HG02943 (cell line): ENCODE data around the gene THAP4.

Source experiments
- ATAC-seq: cut with Tn5 transposase; IDR thresholded peaks from one replicate; pipeline ENCODE4 v1.9.1; 2021; ENCODE audit warnings: mild to moderate bottlenecking, low read depth, moderate library complexity; ENCODE audit not compliant: unreplicated experiment

THAP4 gene

GRCh38 chr2:241553512-241553830 lies 83.5 kb downstream of the THAP4 start:
- no peak for ATAC-seq

- no peak for ATAC-seq
Observed at GRCh38 chr2:241551998-241552737, 84.8 kb downstream of the THAP4 start.

DNA sequence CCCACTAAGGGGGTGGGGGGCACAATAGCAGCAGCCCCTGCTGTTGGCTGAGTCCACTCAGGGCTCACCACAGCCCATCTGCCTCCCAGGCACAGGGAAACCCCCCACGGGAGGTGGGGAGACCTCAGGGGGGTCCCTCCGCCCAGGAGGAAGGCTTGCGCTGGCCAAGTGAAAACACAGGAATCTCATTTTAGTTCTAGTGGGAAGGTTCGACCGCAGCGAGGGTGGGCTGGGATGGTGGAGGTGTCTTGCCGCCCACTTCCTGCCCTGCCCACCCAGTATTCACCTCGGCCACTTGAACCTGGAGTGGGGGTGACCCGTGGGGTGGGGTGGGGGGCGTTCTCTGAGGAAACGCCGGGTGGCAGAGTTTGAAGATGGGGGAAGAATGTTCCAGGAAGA lies 85.4 kb downstream of the THAP4 start:
- no peak for ATAC-seq

DNA sequence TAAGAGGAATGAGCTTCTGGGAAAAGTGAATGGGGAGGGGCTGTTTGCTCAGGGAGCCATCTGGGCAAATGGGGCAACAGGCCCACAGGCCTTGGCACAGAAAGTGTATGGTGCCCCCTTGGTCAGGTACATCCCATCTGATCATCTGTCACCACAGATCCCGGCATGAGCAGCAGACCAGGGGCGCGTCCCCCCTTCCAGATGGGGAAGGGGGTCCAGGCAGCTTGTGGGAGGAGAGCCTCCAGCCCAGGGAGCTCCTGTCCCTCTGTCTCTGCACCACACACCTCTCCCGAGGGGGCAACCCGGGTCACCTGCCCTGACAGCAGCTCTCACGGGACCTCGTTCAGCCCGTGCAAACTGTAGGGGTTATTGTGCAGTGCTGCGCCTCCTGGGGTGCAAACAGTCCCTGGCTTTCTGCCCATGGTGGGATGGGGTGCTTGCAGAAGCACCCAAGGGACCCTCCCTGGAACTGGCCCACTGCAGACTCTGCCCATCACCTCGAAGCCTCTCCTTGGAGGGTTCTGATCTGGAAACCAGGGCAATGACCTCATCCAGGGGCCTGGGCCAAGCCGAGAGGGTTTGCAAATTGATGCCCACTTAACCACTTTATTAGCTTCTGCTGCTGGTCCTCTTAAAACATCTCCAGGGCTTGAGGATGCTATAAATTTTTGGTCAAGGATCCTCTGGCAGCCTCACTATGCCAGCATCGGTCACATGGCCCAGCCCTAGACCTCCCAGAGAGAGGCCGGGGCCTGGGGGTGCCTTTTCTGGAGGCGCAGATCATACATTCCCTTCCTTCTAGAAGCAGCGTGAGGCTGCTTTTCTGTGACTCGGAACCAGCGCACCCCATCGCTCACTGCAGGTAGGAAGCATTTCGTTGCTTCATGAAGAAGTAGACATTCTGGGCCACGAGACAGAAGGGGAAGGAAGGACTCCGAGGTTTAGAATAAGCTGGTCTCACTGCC lies 86.1 kb downstream of the THAP4 start:
- no peak for ATAC-seq

GRCh38 chr2:241548451-241548835 lies 88.5 kb downstream of the THAP4 start:
- no peak for ATAC-seq

GRCh38 chr2:241547781-241548450 lies 89.0 kb downstream of the THAP4 start:
- ATAC-seq: no peak

GRCh38 chr2:241546771-241547498 lies 90.0 kb downstream of the THAP4 start:
- no peak for ATAC-seq

DNA sequence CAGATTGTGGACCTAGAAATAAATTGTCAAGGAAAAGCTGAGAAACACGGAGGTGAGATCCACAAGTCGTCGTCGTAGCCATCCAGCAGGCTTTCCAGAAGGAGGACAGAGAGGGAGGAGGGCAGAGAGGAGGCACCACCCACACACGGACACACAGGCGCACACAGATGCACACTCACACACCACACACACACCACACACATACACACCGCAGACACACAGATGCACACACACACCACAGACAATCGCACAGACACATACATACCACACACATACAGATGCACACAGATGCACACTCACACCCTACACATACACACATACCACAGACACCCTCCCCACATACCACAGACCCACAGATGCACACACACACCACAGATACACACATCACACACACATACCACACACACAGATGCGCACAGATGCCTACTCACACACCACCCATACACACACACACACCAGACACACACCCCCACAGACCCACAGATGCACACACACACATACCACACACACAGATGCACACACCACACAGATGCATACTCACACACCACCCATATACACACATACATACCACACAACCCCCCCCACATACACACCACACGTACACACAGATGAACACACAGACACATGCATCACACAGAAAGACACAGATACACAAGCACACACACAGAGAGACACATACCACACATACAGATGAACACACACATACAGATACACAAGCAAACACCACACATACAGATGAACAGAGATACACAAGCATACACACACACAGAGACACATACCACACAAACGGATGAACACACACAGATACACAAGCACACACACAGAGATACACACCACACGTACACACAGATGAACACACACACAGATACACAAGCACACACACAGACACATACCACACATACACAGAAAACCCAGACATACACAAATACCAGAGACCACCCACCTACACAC lies 91.2 kb downstream of the THAP4 start:
- ATAC-seq: no peak

DNA sequence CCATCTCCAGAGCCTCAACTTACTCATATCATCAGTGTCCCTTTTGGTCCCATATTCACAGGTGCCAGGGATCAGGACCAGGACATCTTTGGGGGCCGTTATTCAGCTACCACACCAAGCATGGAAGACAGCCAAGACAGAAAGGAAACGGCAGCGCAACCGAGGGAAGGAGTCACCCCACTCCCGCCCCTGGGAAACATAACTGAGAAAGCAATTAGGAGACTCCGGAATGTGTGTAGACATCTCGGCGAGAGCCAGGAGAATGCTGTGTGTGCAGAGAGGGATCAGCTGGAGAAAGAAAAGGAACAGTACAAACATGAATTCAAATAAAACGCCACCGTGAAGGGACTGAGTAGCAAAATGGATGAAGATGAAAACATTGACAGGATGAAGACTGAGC lies 91.9 kb downstream of the THAP4 start:
- no peak for ATAC-seq

GRCh38 chr2:241542278-241542605 lies 94.7 kb downstream of the THAP4 start:
- no peak for ATAC-seq

- no peak for ATAC-seq
Observed at GRCh38 chr2:241541564-241542277, 95.2 kb downstream of the THAP4 start.

DNA sequence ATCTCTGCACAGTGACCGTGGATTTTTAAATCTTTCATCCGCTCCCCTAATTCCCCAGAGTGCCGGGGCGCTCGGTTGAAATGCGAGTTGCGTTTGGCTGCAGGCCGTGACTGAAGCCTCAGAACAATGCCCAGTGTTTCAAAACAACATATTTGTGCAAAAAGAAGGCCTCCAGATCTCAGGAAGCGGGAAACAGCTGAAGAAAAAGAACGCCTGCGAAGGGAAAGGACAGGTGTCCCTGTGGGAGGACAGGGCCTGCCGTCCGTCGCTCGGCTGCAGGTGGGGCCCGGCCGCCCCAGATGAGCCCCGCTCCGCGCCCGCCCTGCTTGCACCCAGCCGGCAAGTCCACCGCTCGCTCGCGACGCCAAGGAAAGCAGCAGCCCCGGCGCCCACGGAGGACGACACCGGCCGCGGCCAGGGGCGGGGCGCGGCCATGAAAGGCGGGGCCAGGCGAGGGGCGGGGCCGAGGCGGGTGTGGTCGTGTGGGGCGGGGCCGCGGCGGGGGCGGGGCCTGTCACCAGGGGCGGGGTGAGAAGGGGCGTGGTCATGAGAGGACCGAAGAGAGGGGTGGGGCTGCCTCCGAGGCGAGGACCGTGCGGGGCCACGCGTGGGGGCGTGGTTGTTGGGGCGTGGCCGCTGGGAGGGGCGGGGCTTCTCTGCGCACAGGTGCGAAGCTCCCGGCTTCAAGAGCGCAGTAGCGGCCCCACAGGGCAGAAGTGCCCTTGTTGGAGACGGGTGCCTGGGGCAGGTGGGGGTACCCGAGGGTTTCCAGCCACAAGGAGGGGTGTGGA lies 96.0 kb downstream of the THAP4 start:
- ATAC-seq: no peak

DNA sequence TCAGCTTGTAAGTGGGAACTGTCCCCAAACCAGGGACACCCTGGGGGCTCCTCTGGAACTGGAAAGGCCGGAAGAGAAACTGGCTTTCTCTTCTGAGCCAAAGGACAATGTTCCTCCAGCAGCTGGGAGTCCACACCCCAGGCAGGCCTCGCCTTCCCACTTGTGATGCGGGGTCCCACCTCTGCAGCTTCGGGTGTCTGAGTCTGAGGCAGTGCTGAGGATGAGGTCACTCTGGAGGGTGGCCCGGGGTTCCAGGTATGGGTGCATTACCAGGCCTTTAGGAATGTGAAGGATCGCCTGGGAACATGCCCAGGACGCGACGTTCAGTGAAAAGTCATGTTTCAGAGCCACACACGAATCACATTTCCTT lies 96.6 kb downstream of the THAP4 start:
- ATAC-seq: no peak

GRCh38 chr2:241539616-241540374 lies 97.2 kb downstream of the THAP4 start:
- no peak for ATAC-seq

GRCh38 chr2:241538838-241539615 lies 97.9 kb downstream of the THAP4 start:
- ATAC-seq: no peak

DNA sequence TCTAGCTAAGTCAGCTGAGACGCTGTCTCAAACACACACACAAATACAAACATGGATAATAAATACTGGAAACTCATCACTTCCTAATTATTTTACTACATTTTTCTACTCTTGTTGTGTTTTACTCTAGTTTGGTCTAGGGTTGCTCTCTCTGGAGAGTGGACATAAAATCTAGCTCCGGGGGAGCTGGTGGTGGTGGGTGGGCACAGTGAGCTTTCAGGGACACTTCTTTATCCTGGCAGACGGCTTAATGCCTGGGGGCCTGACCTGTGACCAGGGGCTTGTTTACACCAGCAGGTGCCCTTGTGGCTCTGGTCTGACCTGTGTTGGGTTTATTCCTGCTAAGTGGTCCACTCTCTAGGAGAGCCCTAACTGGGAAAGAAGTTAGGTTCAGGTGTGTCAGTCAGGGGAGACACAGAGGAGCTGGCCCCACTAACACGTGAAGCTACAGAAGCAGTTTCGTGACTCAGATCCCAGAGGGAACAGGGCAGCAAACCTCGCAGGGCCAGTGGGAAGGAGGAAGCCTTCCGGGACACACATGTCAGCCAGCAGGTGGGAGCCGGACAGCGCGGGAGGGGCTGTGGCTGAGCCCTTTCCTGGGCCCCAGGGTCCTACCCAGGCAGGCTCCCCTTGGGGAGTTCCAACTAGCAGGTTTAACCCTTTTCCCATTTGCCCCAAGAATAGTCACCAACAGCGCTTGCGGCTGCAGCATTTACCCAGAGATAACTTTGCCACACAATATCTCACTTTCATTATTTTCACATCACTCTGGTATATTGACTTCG lies 100.9 kb downstream of the THAP4 start:
- ATAC-seq: no peak
